DMS 273 treated with DMSO at 0.1 percent for 48 hours (cell line): Measurements from ENCODE around the gene FAM20A.
"Not testable (repeated sequence)": the region's sequence is repeated elsewhere in the genome, so short reads cannot be mapped to it uniquely, and the experiment has no call there.

ENCODE experiments used
- DNase-seq: peaks from one replicate; lab custom pipeline; 2025; lab: John Stamatoyannopoulos, UW

Gene FAM20A

GRCh38 chr17:68492394-68493054 lies 108.6 kb downstream of the FAM20A start:
- DNase-seq: not testable (repeated sequence)

GRCh38 chr17:68491381-68492231 lies 109.6 kb downstream of the FAM20A start:
- peak; percentile 45 for DNase-seq

- DNase-seq: no peak
These were observed 111.2 kb downstream of the FAM20A start for GRCh38 chr17:68489919-68490318.
